Activated B cell treated with CpG ODN at 0.5 μM for 24 hours (primary cell): ENCODE results near the gene TDRD15. TPM values are rescaled to one million over a fixed set of nuclear protein-coding genes. Genes with fewer than 3 reads are reported as not detected.

Experiments
- ATAC-seq: fragments of 200-7000 bp; cut with Tn5 transposase; one replicate; pipeline ENCODE4 v1.10.0; 2021; ENCODE audit warnings: low read depth, mild to moderate bottlenecking, moderate library complexity
- CTCF ChIA-PET: fragments of 350-600 bp; sonication (Branson Sonifier 250); formaldehyde crosslinking; loops from one replicate; lab custom pipeline; 2021; ENCODE audit warnings: antibody characterized with exemption; lab: Charles Lee
- POLR2A ChIA-PET: fragments of 350-600 bp; sonication (Branson Sonifier 250); formaldehyde crosslinking; loops from one replicate; lab custom pipeline; 2021; ENCODE audit warnings: antibody characterized with exemption; lab: Charles Lee
- DNase-seq: peaks from one replicate; pipeline ENCODE4 v3.0.0; 2022
- H3K27ac Mint-ChIP-seq: one replicate; pipeline ENCODE4 v1.8.0; 2020; ENCODE audit warnings: mixed read lengths
- H3K27me3 Mint-ChIP-seq: one replicate; pipeline ENCODE4 v1.8.0; 2021; ENCODE audit warnings: mixed read lengths
- H3K36me3 Mint-ChIP-seq: one replicate; pipeline ENCODE4 v1.8.0; 2021; ENCODE audit warnings: low read depth, mixed read lengths
- H3K4me1 Mint-ChIP-seq: one replicate; pipeline ENCODE4 v1.8.0; 2021; ENCODE audit warnings: mixed read lengths
- H3K4me3 Mint-ChIP-seq: one replicate; pipeline ENCODE4 v1.8.0; 2020; ENCODE audit warnings: mild to moderate bottlenecking, mixed read lengths
- H3K9me3 Mint-ChIP-seq: one replicate; pipeline ENCODE4 v1.8.0; 2020; ENCODE audit warnings: mixed read lengths
- CTCF ChIP-seq: fragments of 200-600 bp; IDR thresholded peaks from one replicate; pipeline ENCODE4 v1.8.0; 2022; ENCODE audit warnings: antibody characterized with exemption, mild to moderate bottlenecking
- intact Hi-C: fragments of 100-400 bp; cut with micrococcal nuclease; formaldehyde crosslinking; loops from one replicate; pipeline ENCODE4 v1.15.1; 2024
- total RNA-seq: library from RNA; stranded (reverse); gene quantifications from 2 replicates; pipeline ENCODE4 v1.2.3, GENCODE V29; 2022

The TDRD15 gene
- total RNA-seq, 1 donor from 2014 or later = 0.58 TPM

- intact Hi-C loops = no loop called here
Observed at GRCh38 chr2:21104030-21104660, 19.6 kb upstream of the TDRD15 start.

GRCh38 chr2:21111012-21111411, 12.8 kb upstream of the TDRD15 start:
- ChIA-PET CTCF (no interaction called here), POLR2A (no interaction called here)
- no peak for TF ChIP-seq CTCF
- intact Hi-C loops = no loop called here
- Mint-ChIP-seq H3K27me3 (peaks cover 8% of the 10 kb centered on the region), H3K27ac (no peak overlapping the region), H3K9me3 (no peaks in the 10 kb centered on the region), H3K4me3 (no peak overlapping the region), H3K36me3 (no peaks in the 10 kb centered on the region), H3K4me1 (peaks cover 4% of the 10 kb centered on the region)
- no peak for ATAC-seq
- no peak for DNase-seq

More at GRCh38 chr2:21104030-21104660, 19.6 kb upstream of the TDRD15 start:
- no peak overlapping the region for H3K4me3 Mint-ChIP-seq
- DNase-seq (no peak), ATAC-seq (no peak)
- POLR2A ChIA-PET = no interaction called here
- no peaks in the 10 kb centered on the region for H3K9me3 Mint-ChIP-seq
- peaks cover 2% of the 10 kb centered on the region for H3K27me3 Mint-ChIP-seq
- CTCF ChIA-PET = no interaction called here
- no peak overlapping the region for H3K27ac Mint-ChIP-seq
- no peaks in the 10 kb centered on the region for H3K36me3 Mint-ChIP-seq
- TF ChIP-seq CTCF = no peak
- peaks cover 4% of the 10 kb centered on the region for H3K4me1 Mint-ChIP-seq

DNA sequence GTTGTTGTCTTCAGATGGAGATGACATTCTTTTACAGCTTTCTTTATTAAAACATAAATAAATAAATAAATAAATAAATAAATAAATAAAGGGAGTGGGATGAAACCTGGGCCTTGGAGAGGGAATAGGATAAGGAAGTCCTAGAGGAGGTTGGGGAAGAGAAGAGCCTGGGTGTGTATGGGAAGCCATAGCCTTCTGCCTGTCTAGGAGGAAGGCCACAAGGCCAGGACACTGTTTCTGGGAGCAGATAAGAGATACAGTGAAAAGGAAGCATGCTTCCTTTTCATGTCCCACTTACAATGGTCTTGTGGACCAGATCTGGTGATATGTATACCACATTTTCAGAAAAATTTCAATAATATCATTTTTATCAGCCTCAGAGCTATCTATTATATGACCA, 6.1 kb upstream of the TDRD15 start:
- CTCF ChIA-PET = interaction anchor here (0.8 to 1.0 kb wide), 2 partner anchors 12 to 74 kb away, joined by 3 read pairs; partner anchors contain the start of gene APOB
- TF ChIP-seq CTCF = no peak
- ATAC-seq (no peak), DNase-seq (no peak)
- H3K4me1 Mint-ChIP-seq = no peaks in the 10 kb centered on the region
- H3K27ac Mint-ChIP-seq = no peak overlapping the region
- POLR2A ChIA-PET = no interaction called here
- no peak overlapping the region for H3K4me3 Mint-ChIP-seq
- H3K27me3 Mint-ChIP-seq = peaks cover 14% of the 10 kb centered on the region
- H3K9me3 Mint-ChIP-seq = no peaks in the 10 kb centered on the region
- intact Hi-C loops = loop anchor here (1.0 kb wide), 2 partner anchors 74 to 456 kb away; no protein-coding TSS in a partner anchor
- no peaks in the 10 kb centered on the region for H3K36me3 Mint-ChIP-seq

GRCh38 chr2:21118302-21118920, 5.4 kb upstream of the TDRD15 start:
- DNase-seq = no peak
- H3K36me3 Mint-ChIP-seq = no peaks in the 10 kb centered on the region
- POLR2A ChIA-PET = no interaction called here
- no peaks in the 10 kb centered on the region for H3K4me1 Mint-ChIP-seq
- intact Hi-C loops = loop anchor here (1.0 kb wide), 2 partner anchors 75 to 457 kb away; no protein-coding TSS in a partner anchor
- ATAC-seq = no peak
- CTCF ChIA-PET = interaction anchor here (0.8 kb wide), 1 partner anchor 13 kb away, joined by 3 read pairs; no protein-coding TSS in a partner anchor
- no peak overlapping the region for H3K27ac Mint-ChIP-seq
- no peaks in the 10 kb centered on the region for H3K9me3 Mint-ChIP-seq
- H3K4me3 Mint-ChIP-seq = no peak overlapping the region
- TF ChIP-seq CTCF = no peak
- peaks cover 12% of the 10 kb centered on the region for H3K27me3 Mint-ChIP-seq

DNA sequence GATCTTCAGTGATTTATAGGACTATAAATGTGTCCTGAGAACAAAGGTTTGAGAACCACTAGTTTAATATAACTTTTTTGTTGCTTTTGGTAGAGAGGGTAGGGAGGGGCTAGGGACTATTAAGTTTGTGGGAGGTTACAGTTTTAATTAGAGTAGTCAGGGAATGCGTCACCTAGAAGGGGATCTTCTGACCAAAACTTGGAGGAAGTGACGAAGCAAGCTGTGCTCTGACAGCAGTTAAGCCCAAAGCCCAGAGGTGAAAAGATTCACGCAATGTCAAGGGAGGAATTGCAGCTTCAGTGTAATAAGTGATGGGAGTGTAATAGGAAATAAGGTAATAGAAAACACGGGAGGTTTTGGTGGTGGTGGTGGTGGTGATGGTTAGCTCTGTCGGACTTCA, 8.1 kb downstream of the TDRD15 start:
- H3K36me3 Mint-ChIP-seq = no peaks in the 10 kb centered on the region
- no peak overlapping the region for H3K27ac Mint-ChIP-seq
- H3K4me1 Mint-ChIP-seq = no peaks in the 10 kb centered on the region
- no peaks in the 10 kb centered on the region for H3K9me3 Mint-ChIP-seq
- H3K4me3 Mint-ChIP-seq = no peak overlapping the region
- POLR2A ChIA-PET = no interaction called here
- peaks cover 2% of the 10 kb centered on the region for H3K27me3 Mint-ChIP-seq
- TF ChIP-seq CTCF = no peak
- CTCF ChIA-PET = no interaction called here
- no peak for DNase-seq
- no peak for ATAC-seq
- intact Hi-C loops = no loop called here
